ENCODE results near the gene DHX38. TPM values are rescaled to one million over a fixed set of nuclear protein-coding genes. Genes with fewer than 3 reads are reported as not detected.

DHX38 gene
- total RNA-seq, 1 experiment from 2014 or later = 61.7 TPM

- no peak for DNase-seq (ENCODE audit: low read depth)
These were observed 68.6 kb downstream of the DHX38 start for GRCh38 chr16:72162105-72162692.

Other genes with a start within 250 kb of the DHX38 start
- gene ATXN1L, start 247.9 kb upstream of the DHX38 start, total RNA-seq (2014; rRNA removed; shearing (Covaris generic)) = 6.5 and 7.8 TPM in 2 replicates
- 5.6 and 5.8 TPM in 2 replicates for gene ZNF821, start 209.7 kb upstream of the DHX38 start, total RNA-seq (2014; rRNA removed; shearing (Covaris generic))
- 107 and 116 TPM in 2 replicates for gene IST1, start 198.3 kb upstream of the DHX38 start, total RNA-seq (2014; rRNA removed; shearing (Covaris generic))
- not detected in 2 replicates for gene PKD1L3, start 93.4 kb upstream of the DHX38 start, total RNA-seq (2014; rRNA removed; shearing (Covaris generic))
- gene DHODH, start 85.1 kb upstream of the DHX38 start, total RNA-seq (2014; rRNA removed; shearing (Covaris generic)) = 10.3 and 14.6 TPM in 2 replicates
- not detected in 2 replicates for gene HP, start 39.3 kb upstream of the DHX38 start, total RNA-seq (2014; rRNA removed; shearing (Covaris generic))
- gene HPR, start 30.6 kb upstream of the DHX38 start, total RNA-seq (2014; rRNA removed; shearing (Covaris generic)) = not detected in 2 replicates
- 12.7 and 14.4 TPM in 2 replicates for gene TXNL4B, start 227 bp upstream of the DHX38 start, total RNA-seq (2014; rRNA removed; shearing (Covaris generic))
- gene PMFBP1, start 78.3 kb downstream of the DHX38 start, total RNA-seq (2014; rRNA removed; shearing (Covaris generic)) = 0.03 TPM in 1 of 2 replicates, not detected in the other

Measured in HT1080 (cell line).